ENCODE data around the gene ZNF200.

DNA sequence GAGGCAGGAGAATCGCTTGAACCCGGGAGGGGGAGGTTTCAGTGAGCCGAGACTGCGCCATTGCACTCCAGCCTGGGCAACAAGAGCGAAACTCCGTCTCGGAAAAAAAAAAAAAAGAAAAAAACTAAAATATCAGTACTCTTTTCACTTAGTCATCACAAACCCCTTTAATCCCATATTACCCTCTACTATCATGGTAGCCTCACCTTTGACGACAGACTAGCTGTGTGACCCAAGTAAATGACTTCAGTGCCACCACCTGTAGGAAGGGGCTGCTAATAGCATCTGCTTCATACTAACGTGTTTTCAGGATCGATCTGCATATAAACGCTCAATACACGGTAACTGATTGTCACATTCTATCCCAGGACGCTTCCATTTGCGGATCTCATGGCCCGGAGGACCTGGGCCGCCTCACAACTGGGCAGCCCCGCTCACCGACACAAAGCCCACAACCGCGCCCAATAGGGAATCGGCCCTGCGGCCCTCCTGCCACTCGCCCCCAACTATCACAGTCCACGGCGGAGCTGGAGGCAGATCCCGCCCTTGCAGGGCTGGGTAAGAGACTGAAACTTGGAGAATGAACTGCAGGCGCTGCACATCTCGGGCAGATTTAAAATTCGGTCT is 47.3 kb upstream of the ZNF200 start:
- TF ChIP-seq POLR2A (IDR thresholded peaks at IDR 0.05) = no peak
- TF ChIP-seq, protein P1, sequence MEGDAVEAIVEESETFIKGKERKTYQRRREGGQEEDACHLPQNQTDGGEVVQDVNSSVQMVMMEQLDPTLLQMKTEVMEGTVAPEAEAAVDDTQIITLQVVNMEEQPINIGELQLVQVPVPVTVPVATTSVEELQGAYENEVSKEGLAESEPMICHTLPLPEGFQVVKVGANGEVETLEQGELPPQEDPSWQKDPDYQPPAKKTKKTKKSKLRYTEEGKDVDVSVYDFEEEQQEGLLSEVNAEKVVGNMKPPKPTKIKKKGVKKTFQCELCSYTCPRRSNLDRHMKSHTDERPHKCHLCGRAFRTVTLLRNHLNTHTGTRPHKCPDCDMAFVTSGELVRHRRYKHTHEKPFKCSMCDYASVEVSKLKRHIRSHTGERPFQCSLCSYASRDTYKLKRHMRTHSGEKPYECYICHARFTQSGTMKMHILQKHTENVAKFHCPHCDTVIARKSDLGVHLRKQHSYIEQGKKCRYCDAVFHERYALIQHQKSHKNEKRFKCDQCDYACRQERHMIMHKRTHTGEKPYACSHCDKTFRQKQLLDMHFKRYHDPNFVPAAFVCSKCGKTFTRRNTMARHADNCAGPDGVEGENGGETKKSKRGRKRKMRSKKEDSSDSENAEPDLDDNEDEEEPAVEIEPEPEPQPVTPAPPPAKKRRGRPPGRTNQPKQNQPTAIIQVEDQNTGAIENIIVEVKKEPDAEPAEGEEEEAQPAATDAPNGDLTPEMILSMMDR (IDR thresholded peaks at IDR 0.05) = no peak

Data from lower leg skin (tissue), 3 donors.